IPS DF 6.9 (cell line): ENCODE data around the gene ST8SIA6.

Experiments
- DNase-seq: peaks from one replicate; pipeline ENCODE4 v3.0.0-alpha.2; 2013; ENCODE audit warnings: low read depth, low spot score
- H3K27ac ChIP-seq: one replicate; pipeline ENCODE4 v1.5.1; 2013; ENCODE audit warnings: low read length, control low read depth
- H3K27me3 ChIP-seq: 2 replicates; pipeline ENCODE4 v1.6.1; 2013; ENCODE audit warnings: mild to moderate bottlenecking, low read length; ENCODE audit not compliant: control insufficient read depth, insufficient read depth
- H3K36me3 ChIP-seq: 2 replicates; pipeline ENCODE4 v1.6.1; 2013; ENCODE audit warnings: low read length; ENCODE audit not compliant: control insufficient read depth, insufficient read depth
- H3K4me1 ChIP-seq: 2 replicates; pipeline ENCODE4 v1.6.1; 2013; ENCODE audit warnings: low read length; ENCODE audit not compliant: control insufficient read depth, insufficient read depth
- H3K4me3 ChIP-seq: 2 replicates; pipeline ENCODE4 v1.5.1; 2013; ENCODE audit warnings: mild to moderate bottlenecking, low read length
- H3K9me3 ChIP-seq: 2 replicates; pipeline ENCODE4 v1.6.1; 2013; ENCODE audit warnings: low read length, inconsistent platforms; ENCODE audit not compliant: control insufficient read depth, insufficient read depth
- WGBS: extraction: QIAGEN DNeasy Blood & Tissue Kit; methylation state at CpG from one replicate; pipeline ENCODE4 v1.1.7; 2013; ENCODE audit warnings: mixed read lengths, missing lambda C conversion rate; ENCODE audit not compliant: insufficient read length, insufficient coverage; 5-methylcytosine and 5-hydroxymethylcytosine counted together

ST8SIA6 gene

DNA sequence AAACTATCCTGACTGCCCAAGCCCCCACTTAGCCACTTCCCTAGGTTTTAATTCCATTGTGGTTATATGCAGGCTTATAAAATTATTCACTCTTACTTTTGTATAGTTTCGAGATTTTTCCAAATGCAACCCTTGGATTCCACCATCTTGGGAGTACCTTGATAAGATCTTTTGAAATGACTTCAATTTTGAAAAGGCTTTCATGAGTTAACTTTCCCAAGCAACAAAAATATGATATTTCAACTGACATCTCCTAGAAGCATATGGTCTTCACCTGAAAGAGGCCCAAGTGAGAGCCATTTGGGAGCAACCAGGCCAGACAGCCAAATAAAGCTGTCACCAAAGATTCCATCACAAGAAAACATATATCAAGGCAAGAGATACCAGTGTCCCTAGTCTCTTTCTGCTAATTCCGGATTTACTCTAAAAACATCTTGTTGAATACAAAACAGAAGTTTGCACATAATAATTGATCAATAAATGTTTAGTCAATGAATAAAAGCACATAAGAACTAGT lies 1.7 kb upstream of the ST8SIA6 start:
- no CpG with 5 or more reads among the region's 2 CpGs for WGBS
- Histone ChIP-seq H3K36me3 (no peaks in the 10 kb centered on the region), H3K27me3 (peaks cover 11% of the 10 kb centered on the region; the same call in 1 of the 2 replicates), H3K4me3 (no peak overlapping the region), H3K4me1 (no peaks in the 10 kb centered on the region), H3K9me3 (peaks cover 2% of the 10 kb centered on the region), H3K27ac (no peak overlapping the region)
- DNase-seq: no peak

DNA sequence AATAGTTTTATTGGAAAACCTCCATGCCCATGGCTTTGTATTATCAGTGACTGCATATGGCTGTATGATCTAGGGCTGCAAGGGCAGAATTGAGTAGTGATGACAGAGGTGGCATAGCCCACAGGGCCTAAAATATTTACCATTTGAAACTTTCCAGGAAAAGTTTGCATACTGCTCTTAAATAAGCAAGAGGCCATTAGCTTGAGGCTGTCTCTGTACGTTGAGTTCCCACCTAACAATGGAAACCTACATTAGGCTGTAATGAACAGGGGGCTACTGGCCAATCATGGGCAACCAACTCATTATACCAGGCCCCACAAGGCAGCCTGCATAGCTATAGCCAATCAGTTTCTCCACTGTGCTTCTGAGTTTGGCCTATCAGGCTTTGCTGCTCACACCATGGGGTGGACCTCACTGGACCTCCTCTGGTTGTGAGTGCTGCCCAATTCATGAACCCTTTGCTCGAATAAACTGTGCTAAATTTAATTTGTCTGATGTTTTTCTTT lies 673 bp upstream of the ST8SIA6 start:
- Histone ChIP-seq H3K9me3 (peaks cover 2% of the 10 kb centered on the region), H3K36me3 (no peaks in the 10 kb centered on the region), H3K4me3 (no peak overlapping the region; the same call in 1 of the 2 replicates), H3K27me3 (peaks cover 11% of the 10 kb centered on the region; the same call in 1 of the 2 replicates), H3K4me1 (no peaks in the 10 kb centered on the region), H3K27ac (no peak overlapping the region)
- no peak for DNase-seq
- WGBS: no CpG with 5 or more reads among the region's 2 CpGs

DNA sequence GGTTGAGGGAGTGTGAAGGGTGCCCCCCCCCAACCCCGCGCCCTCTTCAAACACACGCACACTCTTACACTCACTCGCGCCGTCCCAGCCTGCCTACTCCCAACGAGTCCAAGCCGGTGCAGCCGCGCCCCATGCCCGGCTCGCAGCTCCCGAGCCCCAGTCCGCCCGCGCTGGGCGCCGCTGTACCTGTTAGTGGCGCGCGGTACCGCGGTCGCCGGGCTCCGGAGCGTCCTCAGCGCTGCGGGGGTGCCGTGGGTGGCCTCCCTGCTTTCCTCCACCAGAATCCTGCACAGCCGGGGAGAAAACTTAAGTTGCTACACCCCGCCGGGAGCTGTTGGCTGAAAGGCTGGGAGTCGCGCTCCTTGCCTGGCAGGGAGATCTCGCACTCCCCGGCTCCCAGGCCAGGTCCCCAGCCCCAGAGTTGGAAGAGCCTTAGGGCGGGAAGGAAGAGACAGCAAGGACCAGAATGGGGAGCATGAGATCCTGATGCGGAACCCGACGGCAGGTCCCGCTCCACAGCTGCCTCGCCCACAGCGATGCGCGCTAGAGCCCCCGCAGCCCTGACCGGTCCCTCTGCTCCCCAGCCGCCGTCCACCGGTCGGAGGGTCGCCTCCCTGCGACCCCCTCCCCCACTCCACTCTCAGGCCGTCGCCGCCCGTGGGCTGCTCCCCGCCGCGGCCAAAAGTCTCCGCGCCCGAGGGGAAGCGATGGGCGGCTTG lies 863 bp downstream of the ST8SIA6 start:
- DNase-seq: no peak
- H3K27me3 ChIP-seq: peaks cover 11% of the 10 kb centered on the region; the same call in 1 of the 2 replicates
- H3K4me3 ChIP-seq: peak overlapping the region; percentile 54; the same call in 1 of the 2 replicates
- H3K27ac ChIP-seq: no peak overlapping the region
- no CpG with 5 or more reads among the region's 66 CpGs for WGBS
- H3K36me3 ChIP-seq: no peaks in the 10 kb centered on the region
- H3K9me3 ChIP-seq: peaks cover 2% of the 10 kb centered on the region
- H3K4me1 ChIP-seq: no peaks in the 10 kb centered on the region

DNA sequence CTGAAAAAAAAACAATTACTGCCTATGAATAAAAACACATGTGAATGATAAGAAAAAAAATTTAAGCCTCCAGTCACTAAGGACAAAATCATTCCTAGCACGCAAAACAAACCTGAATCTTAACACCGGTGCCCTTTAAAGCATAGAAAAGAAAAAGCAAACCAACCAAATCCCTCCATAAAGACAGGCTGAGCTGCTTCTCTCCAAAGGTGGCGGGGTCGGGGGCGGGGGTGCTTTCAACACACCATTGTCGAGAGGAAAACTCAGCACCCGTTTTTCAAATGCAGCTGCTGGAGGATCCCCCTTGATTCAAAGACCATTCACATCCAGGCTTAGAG lies 1.4 kb downstream of the ST8SIA6 start:
- WGBS: no CpG with 5 or more reads among the region's 7 CpGs
- Histone ChIP-seq H3K4me3 (peak overlapping the region; percentile 54; the same call in 1 of the 2 replicates), H3K27ac (no peak overlapping the region), H3K27me3 (peaks cover 11% of the 10 kb centered on the region; the same call in 1 of the 2 replicates), H3K4me1 (no peaks in the 10 kb centered on the region), H3K36me3 (no peaks in the 10 kb centered on the region), H3K9me3 (peaks cover 2% of the 10 kb centered on the region)
- DNase-seq: no peak

DNA sequence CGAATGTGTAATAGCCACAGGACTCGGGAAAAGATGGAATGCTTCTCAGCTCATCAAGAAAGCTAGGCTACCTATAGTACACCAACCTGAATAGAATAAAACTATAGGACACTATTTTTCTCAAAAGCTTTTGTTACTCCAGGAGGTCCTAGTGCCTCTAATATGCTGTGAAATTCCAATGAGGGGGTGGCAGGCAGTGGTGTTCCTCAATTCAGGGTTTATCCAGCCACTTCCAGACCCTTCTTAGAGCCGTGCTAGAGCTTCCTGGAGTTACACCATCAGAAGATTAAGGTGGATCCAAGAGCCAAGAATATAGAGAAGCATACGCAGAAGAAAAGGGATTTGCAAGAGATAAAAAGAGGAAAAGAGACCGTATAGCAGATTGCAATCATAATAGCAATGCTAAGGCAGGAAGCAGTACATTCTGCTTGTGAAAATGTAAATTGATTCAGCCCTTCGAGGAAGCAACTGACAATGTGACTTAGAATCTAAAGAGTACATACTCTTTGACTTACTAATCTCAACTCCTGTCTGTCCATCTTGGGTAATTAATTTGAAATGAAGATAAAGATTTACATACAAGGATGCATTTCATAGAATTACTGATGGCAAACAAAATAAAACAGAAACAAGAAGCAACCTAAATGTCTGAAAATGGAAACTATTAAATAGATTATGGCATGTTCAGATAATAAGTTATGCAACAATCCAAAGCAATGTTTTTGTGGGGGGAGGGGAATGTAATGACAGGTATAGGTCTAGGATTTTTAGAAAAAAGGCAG lies 2.1 kb downstream of the ST8SIA6 start:
- Histone ChIP-seq H3K9me3 (peaks cover 2% of the 10 kb centered on the region), H3K4me1 (no peaks in the 10 kb centered on the region), H3K4me3 (no peak overlapping the region), H3K27me3 (peaks cover 11% of the 10 kb centered on the region; the same call in 1 of the 2 replicates), H3K27ac (no peak overlapping the region), H3K36me3 (no peaks in the 10 kb centered on the region)
- no CpG with 5 or more reads among the region's 6 CpGs for WGBS
- no peak for DNase-seq

DNA sequence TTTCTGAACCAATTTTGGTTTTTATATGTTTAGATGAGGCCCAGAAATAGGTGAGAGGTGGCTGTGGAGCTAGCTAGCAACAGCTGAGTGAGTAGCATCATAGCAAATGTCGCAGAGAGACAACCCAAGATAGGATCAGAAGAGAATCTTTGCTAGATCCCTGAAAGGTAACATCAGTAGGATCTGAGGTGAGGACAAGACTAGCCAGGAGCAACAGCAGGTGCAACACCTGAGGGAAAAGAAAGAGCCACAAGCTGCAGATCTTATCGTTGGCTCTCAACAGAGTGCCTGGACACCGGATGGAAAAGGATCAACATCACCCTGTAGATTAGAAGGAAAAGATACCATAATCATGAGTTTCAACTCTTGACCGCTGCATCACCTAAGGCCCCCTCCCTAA lies 4.4 kb downstream of the ST8SIA6 start:
- DNase-seq: no peak
- Histone ChIP-seq H3K27ac (no peak overlapping the region), H3K4me3 (no peak overlapping the region), H3K4me1 (no peaks in the 10 kb centered on the region), H3K36me3 (no peaks in the 10 kb centered on the region), H3K9me3 (no peaks in the 10 kb centered on the region), H3K27me3 (peaks cover 5% of the 10 kb centered on the region; the same call in 1 of the 2 replicates)
- no CpG with 5 or more reads among the region's 4 CpGs for WGBS

DNA sequence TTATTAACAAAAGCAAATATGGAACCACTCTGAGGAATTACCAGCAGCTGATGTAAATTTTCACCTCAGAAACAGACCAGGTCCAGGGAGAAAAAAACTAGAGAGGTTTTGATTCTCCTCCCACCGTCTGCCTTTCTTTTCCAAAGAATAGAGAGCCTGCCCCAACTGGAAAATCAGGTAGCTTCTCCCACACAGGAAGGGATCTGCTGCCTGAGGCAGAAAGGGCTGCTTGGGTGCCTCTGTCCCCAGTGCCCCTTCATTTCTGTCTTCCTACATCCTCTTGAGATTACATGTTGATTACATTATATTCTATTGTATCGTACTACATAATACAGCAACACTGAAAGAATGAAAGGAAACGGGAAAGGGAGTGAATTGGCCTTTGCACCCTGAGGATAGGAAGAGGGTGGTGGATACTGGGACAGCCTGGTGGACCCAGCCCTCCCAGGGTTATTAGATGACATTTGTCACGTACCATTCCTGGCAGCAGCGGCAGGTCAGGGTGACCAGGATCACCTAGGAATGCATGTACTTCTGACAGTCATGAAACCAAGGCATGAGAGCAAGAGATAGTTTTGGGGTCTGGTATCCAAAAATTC lies 8.9 kb downstream of the ST8SIA6 start:
- no peaks in the 10 kb centered on the region for H3K27me3 ChIP-seq
- no CpG with 5 or more reads among the region's 5 CpGs for WGBS

DNA sequence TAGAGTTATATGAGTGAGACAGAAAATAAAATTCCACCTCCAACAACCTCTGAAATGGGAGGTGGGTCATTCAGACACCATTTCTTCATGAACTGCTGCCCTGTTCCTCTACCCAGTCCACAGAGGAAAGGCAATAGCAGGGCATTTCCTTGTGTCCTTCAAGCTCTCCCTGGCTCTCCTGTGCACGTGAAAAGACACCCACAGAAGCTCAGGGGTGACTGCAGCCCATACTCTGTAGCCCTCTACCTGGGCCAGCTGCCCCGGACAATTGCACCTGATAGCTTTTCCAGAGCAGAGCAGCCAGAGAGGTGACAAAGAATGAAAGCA lies 10.0 kb downstream of the ST8SIA6 start:
- H3K27ac ChIP-seq: no peak overlapping the region
- no peak for DNase-seq
- WGBS: no CpG with 5 or more reads among the region's 2 CpGs
- H3K4me1 ChIP-seq: no peaks in the 10 kb centered on the region
- H3K36me3 ChIP-seq: no peaks in the 10 kb centered on the region
- no peaks in the 10 kb centered on the region for H3K9me3 ChIP-seq
- H3K4me3 ChIP-seq: no peak overlapping the region
- no peaks in the 10 kb centered on the region for H3K27me3 ChIP-seq

More for the DNA sequence above, 8.9 kb downstream of the ST8SIA6 start:
- Histone ChIP-seq H3K27ac (no peak overlapping the region), H3K4me1 (no peaks in the 10 kb centered on the region), H3K9me3 (no peaks in the 10 kb centered on the region), H3K36me3 (no peaks in the 10 kb centered on the region), H3K4me3 (no peak overlapping the region)
- DNase-seq: no peak

DNA sequence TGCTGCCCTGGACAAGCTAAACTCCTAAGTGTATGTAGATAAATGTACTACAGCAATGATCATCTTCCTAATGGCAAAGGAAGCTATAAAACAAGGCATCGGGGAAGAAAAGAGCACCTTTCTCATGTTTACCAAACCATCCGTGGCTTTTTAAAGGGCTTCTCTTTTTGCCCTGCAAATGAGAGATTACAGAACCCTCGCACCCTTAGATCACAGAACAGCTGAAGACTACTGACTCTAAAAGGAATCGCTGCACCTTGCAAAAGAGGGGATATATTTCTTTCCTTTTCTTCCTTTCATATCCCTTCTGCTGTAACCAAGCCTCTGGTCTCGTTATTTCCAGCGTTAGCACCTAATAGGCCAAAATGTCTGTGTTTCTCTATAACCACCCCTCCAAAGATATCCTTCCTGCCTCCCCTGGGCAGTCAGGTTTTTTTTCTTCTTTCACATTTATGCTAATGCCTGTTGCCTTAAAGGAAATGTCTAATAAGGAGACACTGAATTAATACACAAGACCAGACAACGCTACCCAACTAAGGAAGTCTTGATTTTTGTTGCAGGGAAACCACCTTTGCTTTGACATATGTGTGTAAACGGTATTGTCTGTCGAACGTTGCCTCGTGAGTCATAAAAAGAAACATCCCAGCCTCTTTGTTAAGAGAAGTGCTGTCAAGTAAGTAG lies 10.5 kb downstream of the ST8SIA6 start:
- Histone ChIP-seq H3K9me3 (no peaks in the 10 kb centered on the region), H3K27ac (no peak overlapping the region), H3K27me3 (no peaks in the 10 kb centered on the region), H3K4me1 (no peaks in the 10 kb centered on the region), H3K36me3 (no peaks in the 10 kb centered on the region), H3K4me3 (no peak overlapping the region)
- no peak for DNase-seq
- no CpG with 5 or more reads among the region's 11 CpGs for WGBS

DNA sequence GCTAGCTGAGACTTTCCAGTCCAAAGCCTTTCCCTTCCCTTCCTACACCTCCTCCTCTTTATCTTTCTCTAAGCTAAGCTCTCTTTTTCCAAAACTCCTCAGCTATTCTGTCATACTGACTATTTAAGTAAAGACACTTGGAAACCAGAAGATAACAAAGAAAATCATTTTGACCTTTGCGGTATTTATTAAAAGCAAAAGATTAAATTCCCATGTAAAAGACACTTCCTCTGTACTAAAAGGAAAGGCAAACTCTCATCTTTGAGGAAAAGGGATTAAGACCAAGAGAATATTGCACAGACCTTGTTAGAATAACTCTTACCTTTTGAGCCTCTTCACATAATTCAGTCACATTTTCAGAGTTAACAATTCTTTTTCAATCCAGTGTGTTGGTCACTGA lies 15.8 kb downstream of the ST8SIA6 start:
- Histone ChIP-seq H3K4me1 (no peaks in the 10 kb centered on the region), H3K4me3 (no peak overlapping the region), H3K27me3 (no peaks in the 10 kb centered on the region), H3K9me3 (no peaks in the 10 kb centered on the region), H3K27ac (no peak overlapping the region), H3K36me3 (no peaks in the 10 kb centered on the region)
- no peak for DNase-seq
- WGBS: no CpG with 5 or more reads among the region's 1 CpG
